HEK293 (cell line): ENCODE measurements around the gene PTPN3.

ENCODE experiments used
- CTCF ChIA-PET: fragments of 350-600 bp; formaldehyde crosslinking; extraction: SDS; loops from one replicate; lab custom pipeline; 2021; ENCODE audit warnings: antibody characterized with exemption; lab: Yijun Ruan, JAX
- POLR2A ChIA-PET: fragments of 300-600 bp; formaldehyde crosslinking; extraction: SDS; loops from one replicate; lab custom pipeline; 2020; ENCODE audit warnings: antibody characterized with exemption, inconsistent platforms; lab: Yijun Ruan, JAX
- H3K27ac ChIP-seq: fragments of 200-500 bp; sonication (Bioruptor generic); 2 replicates; pipeline ENCODE4 v1.5.1; 2014; ENCODE audit warnings: low read depth, low read length, control low read depth, inconsistent platforms; ENCODE audit errors: extremely low read depth
- H3K36me3 ChIP-seq, 2 experiments: fragments of 200-500 bp in 1 of 2; sonication (Bioruptor generic) in 1 of 2; 1 replicate in 1 of 2; 2 replicates in 1 of 2; pipeline ENCODE4 v1.5.1; 2014 to 2017; ENCODE audit warnings: inconsistent platforms in 2 of 2, low read length in 2 of 2; ENCODE audit not compliant: control insufficient read depth in 2 of 2, insufficient read depth in 1 of 2
- H3K4me1 ChIP-seq: fragments of 200-500 bp; sonication (Bioruptor generic); 2 replicates; pipeline ENCODE4 v1.5.1; 2014; ENCODE audit warnings: mild to moderate bottlenecking, low read length, inconsistent platforms; ENCODE audit not compliant: control insufficient read depth, insufficient read depth
- H3K4me3 ChIP-seq: 2 replicates; pipeline ENCODE4 v1.5.1; 2011; ENCODE audit warnings: low read depth, mild to moderate bottlenecking, control low read depth, low read length, moderate library complexity
- H3K9me3 ChIP-seq: fragments of 200-500 bp; sonication (Bioruptor generic); 2 replicates; pipeline ENCODE4 v1.5.1; 2014; ENCODE audit warnings: low read depth, low read length, inconsistent platforms; ENCODE audit not compliant: control insufficient read depth, insufficient read depth
- GLIS1 ChIP-seq: fragments of 450-650 bp; formaldehyde crosslinking; IDR thresholded peaks from 2 replicates; pipeline ENCODE4 v1.5.1; 2016; ENCODE audit warnings: missing biosample characterization, missing genetic modification characterization
- INSM2 ChIP-seq: fragments of 450-650 bp; formaldehyde crosslinking; IDR thresholded peaks from 2 replicates; pipeline ENCODE4 v1.5.1; 2016; ENCODE audit warnings: missing biosample characterization, missing genetic modification characterization
- KLF1 ChIP-seq: fragments of 450-650 bp; formaldehyde crosslinking; IDR thresholded peaks from 2 replicates; pipeline ENCODE4 v1.5.1; 2016; ENCODE audit warnings: missing biosample characterization, missing genetic modification characterization
- KLF10 ChIP-seq: fragments of 450-650 bp; IDR thresholded peaks from 2 replicates; pipeline ENCODE4 v1.5.1; 2018; ENCODE audit warnings: missing biosample characterization, mild to moderate bottlenecking, missing genetic modification characterization
- KLF9 ChIP-seq: fragments of 450-650 bp; formaldehyde crosslinking; IDR thresholded peaks from 2 replicates; pipeline ENCODE4 v1.5.1; 2016; ENCODE audit warnings: missing biosample characterization, missing genetic modification characterization, low read depth
- PATZ1 ChIP-seq: fragments of 450-650 bp; formaldehyde crosslinking; IDR thresholded peaks from 2 replicates; pipeline ENCODE4 v1.5.1; 2016; ENCODE audit warnings: missing biosample characterization, missing genetic modification characterization
- PRDM6 ChIP-seq: fragments of 450-650 bp; formaldehyde crosslinking; IDR thresholded peaks from 2 replicates; pipeline ENCODE4 v1.5.1; 2017; ENCODE audit warnings: missing biosample characterization, missing genetic modification characterization
- SP2 ChIP-seq: fragments of 450-650 bp; formaldehyde crosslinking; IDR thresholded peaks from 2 replicates; pipeline ENCODE4 v1.5.1; 2016; ENCODE audit warnings: missing biosample characterization, missing genetic modification characterization
- SP3 ChIP-seq: fragments of 450-650 bp; formaldehyde crosslinking; IDR thresholded peaks from 2 replicates; pipeline ENCODE4 v1.5.1; 2016; ENCODE audit warnings: missing biosample characterization, missing genetic modification characterization
- TCF7L2 ChIP-seq: IDR thresholded peaks from 2 replicates; pipeline ENCODE4 v1.6.1; 2011; ENCODE audit warnings: low read depth, mild to moderate bottlenecking, inconsistent platforms, low read length, moderate library complexity, borderline replicate concordance
- ZBTB17 ChIP-seq: fragments of 450-650 bp; formaldehyde crosslinking; IDR thresholded peaks from 2 replicates; pipeline ENCODE4 v1.5.1; 2016; ENCODE audit warnings: missing biosample characterization, missing genetic modification characterization
- ZNF169 ChIP-seq: fragments of 450-650 bp; formaldehyde crosslinking; IDR thresholded peaks from 2 replicates; pipeline ENCODE4 v1.5.1; 2016; ENCODE audit warnings: missing biosample characterization, missing genetic modification characterization
- ZNF211 ChIP-seq: fragments of 450-650 bp; formaldehyde crosslinking; IDR thresholded peaks from 2 replicates; pipeline ENCODE4 v1.5.1; 2016; ENCODE audit warnings: low read depth, missing biosample characterization, missing genetic modification characterization
- ZNF362 ChIP-seq: fragments of 450-650 bp; formaldehyde crosslinking; IDR thresholded peaks from 2 replicates; pipeline ENCODE4 v1.5.1; 2016; ENCODE audit warnings: missing biosample characterization, missing genetic modification characterization
- ZNF423 ChIP-seq: fragments of 450-650 bp; formaldehyde crosslinking; IDR thresholded peaks from 2 replicates; pipeline ENCODE4 v1.5.1; 2016; ENCODE audit warnings: missing biosample characterization, missing genetic modification characterization
- ZNF433 ChIP-seq: fragments of 450-650 bp; formaldehyde crosslinking; IDR thresholded peaks from 2 replicates; pipeline ENCODE4 v1.5.1; 2016; ENCODE audit warnings: missing biosample characterization, missing genetic modification characterization, low read depth
- ZNF558 ChIP-seq: fragments of 450-650 bp; formaldehyde crosslinking; IDR thresholded peaks from 2 replicates; pipeline ENCODE4 v1.5.1; 2016; ENCODE audit warnings: missing biosample characterization, missing genetic modification characterization
- ZNF600 ChIP-seq: fragments of 450-650 bp; formaldehyde crosslinking; IDR thresholded peaks from 2 replicates; pipeline ENCODE4 v1.5.1; 2016; ENCODE audit warnings: missing biosample characterization, missing genetic modification characterization
- ZNF624 ChIP-seq: fragments of 450-650 bp; formaldehyde crosslinking; IDR thresholded peaks from 2 replicates; pipeline ENCODE4 v1.5.1; 2017; ENCODE audit warnings: missing biosample characterization, missing genetic modification characterization
- ZNF670 ChIP-seq: fragments of 450-650 bp; formaldehyde crosslinking; IDR thresholded peaks from 2 replicates; pipeline ENCODE4 v1.5.1; 2016; ENCODE audit warnings: missing biosample characterization, missing genetic modification characterization, low read depth
- ZNF692 ChIP-seq: fragments of 450-650 bp; formaldehyde crosslinking; IDR thresholded peaks from 2 replicates; pipeline ENCODE4 v1.5.1; 2016; ENCODE audit warnings: missing biosample characterization, missing genetic modification characterization
- ZNF704 ChIP-seq: fragments of 450-650 bp; formaldehyde crosslinking; IDR thresholded peaks from 2 replicates; pipeline ENCODE4 v1.5.1; 2016; ENCODE audit warnings: missing biosample characterization, missing genetic modification characterization
- ZNF747 ChIP-seq: fragments of 450-650 bp; formaldehyde crosslinking; IDR thresholded peaks from 2 replicates; pipeline ENCODE4 v1.5.1; 2016; ENCODE audit warnings: missing biosample characterization, missing genetic modification characterization
- ZNF785 ChIP-seq: fragments of 450-650 bp; formaldehyde crosslinking; IDR thresholded peaks from 2 replicates; pipeline ENCODE4 v1.5.1; 2016; ENCODE audit warnings: missing biosample characterization, missing genetic modification characterization
- ZSCAN18 ChIP-seq: fragments of 450-650 bp; formaldehyde crosslinking; IDR thresholded peaks from 2 replicates; pipeline ENCODE4 v1.5.1; 2016; ENCODE audit warnings: missing biosample characterization, missing genetic modification characterization

PTPN3 gene

GRCh38 chr9:109476642-109477257, 21.4 kb downstream of the PTPN3 start:
- Histone ChIP-seq H3K4me3 (no peak overlapping the region), H3K9me3 (no peaks in the 10 kb centered on the region), H3K4me1 (peaks cover 41% of the 10 kb centered on the region), H3K27ac (peak overlapping the region; percentile 61), H3K36me3 (peaks cover 0 to 4% of the 10 kb centered on the region in 2 experiments; a peak in 1 of 3 replicates)
- TF ChIP-seq ZNF747 (tag by site-specific recombination) (no peak), PATZ1 (0 out of 2 replicates have a peak, but pooled peaks have one; percentile 10), ZNF624 (tag by site-specific recombination) (no peak), ZBTB17 (tag by site-specific recombination) (peak; percentile 53; the same call in 1 of the 2 replicates), ZNF600 (peak; percentile 53; the same call in 1 of the 2 replicates), ZNF362 (tag by site-specific recombination) (no peak), GLIS1 (tag by site-specific recombination) (peak; percentile 66), SP2 (tag by site-specific recombination) (peak; percentile 33), KLF9 (tag by site-specific recombination) (0 out of 2 replicates have a peak, but pooled peaks have one; percentile 10), INSM2 (tag by site-specific recombination) (no peak), ZNF670 (no peak), ZNF169 (tag by site-specific recombination) (no peak)
- CTCF ChIA-PET = no interaction called here
- POLR2A ChIA-PET = no interaction called here

- Histone ChIP-seq H3K4me1 (peaks cover 41% of the 10 kb centered on the region), H3K9me3 (no peaks in the 10 kb centered on the region), H3K4me3 (no peak overlapping the region), H3K27ac (peak overlapping the region; percentile 37; the same call in 1 of the 2 replicates), H3K36me3 (no peaks in the 10 kb centered on the region)
- POLR2A ChIA-PET = no interaction called here
- CTCF ChIA-PET = interaction anchor here (1.2 to 2.1 kb wide), 2 partner anchors 35 to 292 kb away, joined by 4 to 8 read pairs; no protein-coding TSS in a partner anchor
- 0 out of 2 replicates have a peak, but pooled peaks have one; percentile 20 for TF ChIP-seq KLF10
- TF ChIP-seq ZNF704 (tag by site-specific recombination) = no peak
- no peak for TF ChIP-seq TCF7L2
- no peak for TF ChIP-seq ZSCAN18
- no peak for TF ChIP-seq ZNF692 (tag by site-specific recombination)
- TF ChIP-seq SP3 (tag by site-specific recombination) = no peak
- TF ChIP-seq PRDM6 (tag by site-specific recombination) = peak; percentile 31; the same call in 1 of the 2 replicates
- TF ChIP-seq ZNF423 (tag by site-specific recombination) = no peak
- TF ChIP-seq ZNF558 (tag by site-specific recombination) = no peak
- TF ChIP-seq ZNF211 = no peak
- TF ChIP-seq ZNF433 (tag by site-specific recombination) = no peak
- TF ChIP-seq ZNF600 = peak; percentile 84
- peak; percentile 24; the same call in 1 of the 2 replicates for TF ChIP-seq KLF1 (tag by site-specific recombination)
- TF ChIP-seq ZNF785 (tag by site-specific recombination) = no peak
Measured at GRCh38 chr9:109475526-109475925, 22.6 kb downstream of the PTPN3 start.
